B cell (primary cell): ENCODE measurements around the gene JAG2. TPM values are rescaled to one million over a fixed set of nuclear protein-coding genes. Genes with fewer than 3 reads are reported as not detected.

Source experiments
- ATAC-seq: fragments of 200-7000 bp; cut with Tn5 transposase; one replicate; pipeline ENCODE4 v1.10.0; 2021; ENCODE audit warnings: low read depth, mild to moderate bottlenecking, moderate number of reproducible peaks, moderate library complexity
- CTCF ChIA-PET: fragments of 350-600 bp; sonication (Branson Sonifier 250); formaldehyde crosslinking; loops from one replicate; lab custom pipeline; 2021; ENCODE audit warnings: antibody characterized with exemption, inconsistent platforms; lab: Charles Lee
- POLR2A ChIA-PET: fragments of 350-600 bp; sonication (Branson Sonifier 250); formaldehyde crosslinking; loops from one replicate; lab custom pipeline; 2021; ENCODE audit warnings: antibody characterized with exemption; lab: Charles Lee
- DNase-seq: peaks from one replicate; pipeline ENCODE4 v3.0.0; 2013
- H2AFZ ChIP-seq: 2 replicates; pipeline ENCODE4 v1.6.1; 2012; ENCODE audit warnings: mild to moderate bottlenecking, low read depth, low read length; ENCODE audit not compliant: insufficient read depth, poor library complexity, severe bottlenecking
- H3K27ac ChIP-seq, 2 donors: 1 replicate in 1 of 2; 2 replicates in 1 of 2; pipeline ENCODE4 v1.5.1; 2012 to 2013; ENCODE audit warnings: low read length in 2 of 2, mild to moderate bottlenecking in 2 of 2, moderate library complexity in 1 of 2
- H3K27me3 ChIP-seq, 4 experiments: fragments of 200-600 bp in 1 of 4; sonication (generic) in 1 of 4; replicated peaks in 1 of 4; 1 replicate in 2 of 4; 2 replicates in 2 of 4; pipeline versions ENCODE4 v1.6.1 to v1.7.0; 2013 to 2016; ENCODE audit warnings: low read length in 3 of 4, mild to moderate bottlenecking in 2 of 4, mixed read lengths in 1 of 4, moderate library complexity in 1 of 4; ENCODE audit not compliant: insufficient read depth in 4 of 4, control insufficient read depth in 3 of 4; ENCODE audit errors: control extremely low read depth in 1 of 4
- H3K36me3 ChIP-seq, 2 experiments: replicated peaks in 1 of 2; 1 replicate in 1 of 2; 2 replicates in 1 of 2; pipeline versions ENCODE4 v1.6.1 to v1.7.1; 2013; ENCODE audit warnings: low read length in 1 of 2; ENCODE audit not compliant: insufficient read depth in 2 of 2, control insufficient read depth in 1 of 2; ENCODE audit errors: control extremely low read depth in 1 of 2, extremely low read depth in 1 of 2
- H3K4me1 ChIP-seq, 2 donors: fragments of 200-600 bp in 1 of 2; sonication (generic) in 1 of 2; 1 replicate in 1 of 2; 2 replicates in 1 of 2; pipeline versions ENCODE4 v1.5.1 to v1.6.1; 2013 to 2017; ENCODE audit warnings: low read length in 2 of 2; ENCODE audit not compliant: control insufficient read depth in 2 of 2, insufficient read depth in 2 of 2
- H3K4me2 ChIP-seq: replicated peaks from 2 replicates; pipeline ENCODE3; 2012; ENCODE audit warnings: mild to moderate bottlenecking, low read depth, low read length; ENCODE audit not compliant: poor library complexity, severe bottlenecking
- H3K4me3 ChIP-seq, 5 experiments: fragments of 200-600 bp in 1 of 5; sonication (generic) in 1 of 5; 1 replicate in 3 of 5; 2 replicates in 2 of 5; pipeline versions ENCODE4 v1.5.1 to v1.7.0; 2011 to 2016; ENCODE audit warnings: low read length in 4 of 5, mild to moderate bottlenecking in 4 of 5, low read depth in 2 of 5, control low read depth in 1 of 5, moderate library complexity in 1 of 5; ENCODE audit not compliant: insufficient read depth in 1 of 5; ENCODE audit errors: control extremely low read depth in 1 of 5, extremely low read depth in 1 of 5
- H3K79me2 ChIP-seq: fragments of 200-600 bp; sonication (generic); one replicate; pipeline ENCODE4 v1.6.0; 2016; ENCODE audit warnings: low read length; ENCODE audit not compliant: control insufficient read depth, insufficient read depth
- H3K9ac ChIP-seq: fragments of 200-600 bp; sonication (generic); 2 replicates; pipeline ENCODE4 v1.6.1; 2017; ENCODE audit warnings: mild to moderate bottlenecking, low read length, moderate library complexity
- H3K9me3 ChIP-seq, 3 donors: one replicate each; pipeline versions ENCODE4 v1.6.1 to v1.7.1; 2013; ENCODE audit warnings: low read length in 2 of 3; ENCODE audit not compliant: control insufficient read depth in 2 of 3, insufficient read depth in 1 of 3; ENCODE audit errors: control extremely low read depth in 1 of 3
- H4K20me1 ChIP-seq: 2 replicates; pipeline ENCODE4 v1.6.0; 2012; ENCODE audit warnings: mild to moderate bottlenecking, low read length; ENCODE audit not compliant: insufficient read depth, control insufficient read depth, poor library complexity, severe bottlenecking
- H3K27ac Mint-ChIP-seq: one replicate; pipeline ENCODE4 v1.8.0; 2021; ENCODE audit warnings: mixed read lengths
- H3K27me3 Mint-ChIP-seq: one replicate; pipeline ENCODE4 v1.8.0; 2021; ENCODE audit warnings: mixed read lengths
- H3K4me1 Mint-ChIP-seq: one replicate; pipeline ENCODE4 v1.8.0; 2021; ENCODE audit warnings: mixed read lengths
- H3K4me3 Mint-ChIP-seq: one replicate; pipeline ENCODE4 v1.8.0; 2021; ENCODE audit warnings: mixed read lengths
- H3K9me3 Mint-ChIP-seq: one replicate; pipeline ENCODE4 v1.8.0; 2022; ENCODE audit warnings: mixed read lengths; ENCODE audit not compliant: insufficient read depth
- CTCF ChIP-seq: fragments of 200-600 bp; IDR thresholded peaks from one replicate; pipeline ENCODE4 v1.8.0; 2022; ENCODE audit warnings: antibody characterized with exemption, mild to moderate bottlenecking
- EZH2 ChIP-seq: IDR thresholded peaks from 2 replicates; pipeline ENCODE4 v1.6.1; 2012; ENCODE audit warnings: borderline replicate concordance, low read depth, mild to moderate bottlenecking, moderate library complexity, low read length; ENCODE audit not compliant: insufficient read depth, poor library complexity, severe bottlenecking
- WGBS: methylation state at CpG from one replicate; pipeline ENCODE4 v1.1.5; 2013; ENCODE audit warnings: missing lambda C conversion rate; ENCODE audit not compliant: insufficient coverage; 5-methylcytosine and 5-hydroxymethylcytosine counted together
- intact Hi-C: fragments of 100-400 bp; cut with micrococcal nuclease; formaldehyde crosslinking; loops from one replicate; pipeline ENCODE4 v1.10.0; 2022
- polyA plus RNA-seq: library from polyadenylated mRNA; depleted of rRNA; stranded (reverse); fragments of >200 nt; gene quantifications from 2 replicates; pipeline ENCODE4 v1.2.3, GENCODE V29; 2012
- total RNA-seq, 2 donors: library from RNA; stranded (reverse); fragments of 120-200 nt in 1 of 2; gene quantifications; 1 replicate in 1 of 2; 2 replicates in 1 of 2; pipeline versions ENCODE4 v1.2.3 to v1.2.4, GENCODE V29; 2013 to 2022

Gene JAG2
- total and polyA plus RNA-seq, 2 donors (not counting 1 experiment from before 2014, with no cell fraction given): 0.27 to 0.34 TPM

GRCh38 chr14:105161309-105161708, 7.3 kb downstream of the JAG2 start:
- ATAC-seq (no peak), DNase-seq (no peak)
- TF ChIP-seq EZH2 (no peak), CTCF (no peak)
- WGBS: 79% methylated on average over 15 of the region's 15 CpGs
- ChIA-PET POLR2A (interaction anchor here (0.7 kb wide), 1 partner anchor 69 kb away, joined by 3 read pairs; no protein-coding TSS in a partner anchor), CTCF (no interaction called here)
- peaks cover 8% of the 10 kb centered on the region for H3K4me1 Mint-ChIP-seq
- H3K9me3 ChIP-seq: peaks cover 0 to 7% (median 0%) of the 10 kb centered on the region in 3 donors
- no peaks in the 10 kb centered on the region for H4K20me1 ChIP-seq
- H3K27me3 Mint-ChIP-seq: peaks cover 4% of the 10 kb centered on the region
- no peak overlapping the region for H3K27ac Mint-ChIP-seq
- H3K27ac ChIP-seq: no peak overlapping the region
- no peak overlapping the region for H2AFZ ChIP-seq
- H3K27me3 ChIP-seq: peaks cover 0 to 9% (median 1%) of the 10 kb centered on the region in 4 experiments
- no peak overlapping the region for H3K9ac ChIP-seq
- H3K4me1 ChIP-seq: peaks cover 0 to 10% of the 10 kb centered on the region in 2 donors
- no peaks in the 10 kb centered on the region for H3K79me2 ChIP-seq
- H3K4me3 ChIP-seq: no peak overlapping the region
- H3K4me2 ChIP-seq: no peak overlapping the region
- intact Hi-C loops: no loop called here
- H3K9me3 Mint-ChIP-seq: no peaks in the 10 kb centered on the region
- H3K36me3 ChIP-seq: no peaks in the 10 kb centered on the region
- no peak overlapping the region for H3K4me3 Mint-ChIP-seq

- POLR2A ChIA-PET: interaction anchor here (0.7 kb wide), 1 partner anchor 68 kb away, joined by 3 read pairs; no protein-coding TSS in a partner anchor
- 8% methylated on average over 3 of the region's 12 CpGs for WGBS
These were observed 7.8 kb downstream of the JAG2 start for GRCh38 chr14:105160776-105161175.

More at GRCh38 chr14:105160776-105161175, 7.8 kb downstream of the JAG2 start:
- H3K4me1 ChIP-seq: peaks cover 0 to 10% of the 10 kb centered on the region in 2 donors
- no peaks in the 10 kb centered on the region for H4K20me1 ChIP-seq
- Mint-ChIP-seq H3K9me3 (no peaks in the 10 kb centered on the region), H3K4me1 (peaks cover 8% of the 10 kb centered on the region), H3K27ac (no peak overlapping the region), H3K27me3 (peaks cover 4% of the 10 kb centered on the region), H3K4me3 (no peak overlapping the region)
- H2AFZ ChIP-seq: no peak overlapping the region
- H3K27ac ChIP-seq: no peak overlapping the region
- intact Hi-C loops: no loop called here
- TF ChIP-seq CTCF: no peak
- TF ChIP-seq EZH2: no peak
- H3K36me3 ChIP-seq: no peaks in the 10 kb centered on the region
- no peaks in the 10 kb centered on the region for H3K79me2 ChIP-seq
- ATAC-seq (no peak), DNase-seq (no peak)
- no peak overlapping the region for H3K9ac ChIP-seq
- CTCF ChIA-PET: no interaction called here
- H3K4me2 ChIP-seq: no peak overlapping the region
- H3K4me3 ChIP-seq: no peak overlapping the region
- H3K9me3 ChIP-seq: peaks cover 0 to 7% (median 0%) of the 10 kb centered on the region in 3 donors
- peaks cover 0 to 6% (median 0%) of the 10 kb centered on the region in 4 experiments for H3K27me3 ChIP-seq
